CD4-positive, alpha-beta T cell treated with Interleukin-15 for 4 hours (primary cell): ENCODE data around the gene FAM111A.

Experiments
- DNase-seq: peaks from one replicate; pipeline ENCODE4 v3.0.0-alpha.2; 2020; ENCODE audit warnings: low spot score

The FAM111A gene

GRCh38 chr11:59141673-59142460 is 789 bp upstream of the FAM111A start:
- peak; percentile 0 for DNase-seq

DNA sequence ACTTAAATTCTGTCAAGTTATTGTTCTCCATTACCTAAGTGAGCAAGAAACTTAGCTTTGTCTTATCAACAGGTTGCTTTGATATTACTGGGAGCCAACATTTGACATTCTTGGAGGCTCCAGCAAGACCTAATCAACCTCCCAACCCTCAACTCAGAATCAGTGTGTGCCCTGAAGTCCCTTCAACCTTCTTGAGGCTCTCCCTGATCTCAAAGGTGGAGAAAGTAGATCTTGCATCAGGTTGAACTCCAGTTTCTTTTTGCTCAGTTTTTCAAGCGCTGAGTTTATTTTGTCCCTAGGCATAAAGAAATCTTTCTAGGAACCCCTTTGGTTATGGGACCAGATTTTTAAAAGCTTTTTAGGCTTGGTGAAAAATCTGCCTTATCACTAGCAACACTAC is 1.4 kb downstream of the FAM111A start:
- no peak for DNase-seq

- peak; percentile 81 for DNase-seq
These were observed 2.1 kb downstream of the FAM111A start for GRCh38 chr11:59144579-59145345.

GRCh38 chr11:59145534-59145933 is 2.9 kb downstream of the FAM111A start:
- DNase-seq: no peak

DNA sequence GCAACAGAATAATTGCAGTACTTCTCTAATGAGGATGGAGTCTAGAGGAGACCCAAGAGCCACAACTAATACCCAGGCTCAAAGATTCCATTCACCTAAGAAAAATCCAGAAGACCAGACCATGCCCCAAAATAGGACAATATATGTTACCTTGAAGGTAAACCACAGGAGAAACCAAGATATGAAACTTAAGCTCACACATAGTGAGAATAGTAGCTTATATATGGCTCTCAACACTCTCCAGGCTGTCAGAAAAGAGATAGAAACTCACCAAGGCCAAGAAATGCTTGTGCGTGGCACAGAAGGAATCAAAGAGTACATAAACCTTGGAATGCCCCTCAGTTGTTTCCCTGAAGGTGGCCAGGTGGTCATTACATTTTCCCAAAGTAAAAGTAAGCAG is 9.1 kb downstream of the FAM111A start:
- no peak for DNase-seq

DNA sequence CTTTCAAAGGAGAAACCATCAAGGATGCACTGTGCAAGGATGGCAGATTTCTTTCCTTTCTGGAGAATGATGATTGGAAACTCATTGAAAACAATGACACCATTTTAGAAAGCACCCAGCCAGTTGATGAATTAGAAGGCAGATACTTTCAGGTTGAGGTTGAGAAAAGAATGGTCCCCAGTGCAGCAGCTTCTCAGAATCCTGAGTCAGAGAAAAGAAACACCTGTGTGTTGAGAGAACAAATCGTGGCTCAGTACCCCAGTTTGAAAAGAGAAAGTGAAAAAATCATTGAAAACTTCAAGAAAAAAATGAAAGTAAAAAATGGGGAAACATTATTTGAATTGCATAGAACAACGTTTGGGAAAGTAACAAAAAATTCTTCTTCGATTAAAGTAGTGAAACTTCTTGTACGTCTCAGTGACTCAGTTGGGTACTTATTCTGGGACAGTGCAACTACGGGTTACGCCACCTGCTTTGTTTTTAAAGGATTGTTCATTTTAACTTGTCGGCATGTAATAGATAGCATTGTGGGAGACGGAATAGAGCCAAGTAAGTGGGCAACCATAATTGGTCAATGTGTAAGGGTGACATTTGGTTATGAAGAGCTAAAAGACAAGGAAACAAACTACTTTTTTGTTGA is 9.8 kb downstream of the FAM111A start:
- DNase-seq: peak; percentile 31

GRCh38 chr11:59154610-59155009 is 12.0 kb downstream of the FAM111A start:
- no peak for DNase-seq

DNA sequence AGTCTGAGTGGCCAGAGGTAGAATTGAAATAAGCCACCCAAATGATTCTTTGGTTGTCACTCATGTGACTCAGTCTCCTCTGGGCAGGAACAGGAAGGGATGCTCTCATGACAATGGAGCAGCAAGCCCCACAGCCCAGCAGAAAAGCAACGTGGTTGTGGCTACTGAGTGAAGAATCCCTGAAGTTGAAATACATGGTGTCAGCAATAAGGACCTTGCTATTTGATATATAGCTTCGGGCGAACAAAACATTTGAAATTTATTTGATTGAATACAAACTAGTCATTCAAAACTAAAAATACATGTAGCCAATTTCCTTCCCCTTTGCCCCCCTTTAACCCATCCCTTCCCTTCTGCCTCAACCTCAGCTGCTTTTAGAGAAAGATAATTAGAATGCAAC is 14.8 kb downstream of the FAM111A start:
- no peak for DNase-seq

- DNase-seq: peak; percentile 78
These were observed 15.8 kb downstream of the FAM111A start for GRCh38 chr11:59158206-59159068.

GRCh38 chr11:59164028-59164427 is 21.4 kb downstream of the FAM111A start:
- DNase-seq: no peak

DNA sequence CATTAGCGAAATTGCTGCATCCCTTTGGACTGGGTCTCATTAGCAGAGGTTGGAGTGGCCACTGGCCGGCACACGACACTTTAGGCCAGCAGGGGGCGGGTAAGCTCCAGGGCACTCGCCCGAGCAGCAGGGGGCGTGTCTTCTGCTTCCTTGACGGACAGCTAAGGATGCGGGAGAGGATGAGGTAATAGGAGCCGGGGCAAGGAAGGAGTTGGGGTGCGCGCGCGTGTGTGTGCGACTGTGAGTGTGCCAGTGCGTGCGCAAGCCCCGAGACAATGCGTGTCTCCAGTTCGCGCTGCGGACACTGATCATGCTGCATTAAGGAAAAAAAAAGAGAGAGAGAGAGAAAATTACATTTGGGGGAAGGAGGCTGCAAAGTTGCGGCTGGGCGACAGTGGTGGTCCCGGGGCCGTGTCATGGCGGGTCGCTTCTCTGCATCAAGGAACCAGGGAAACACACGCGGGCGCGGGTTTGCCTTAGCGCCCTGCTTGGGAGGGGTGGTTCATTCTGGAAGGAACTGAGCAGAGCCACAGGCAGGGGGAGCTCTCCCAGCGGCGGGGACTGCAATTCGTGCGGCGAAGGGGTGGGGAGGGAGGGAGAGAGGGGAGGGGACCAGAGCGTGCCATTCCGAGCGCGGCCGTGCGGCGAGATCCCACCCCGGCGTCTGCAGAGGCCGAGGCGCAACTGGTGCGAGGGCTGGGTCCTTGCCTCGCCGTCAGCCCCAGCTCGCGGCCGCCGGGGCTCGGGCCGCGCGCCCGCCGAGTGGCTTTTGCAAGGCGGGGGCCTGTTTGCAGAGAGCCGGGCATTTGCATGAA is 29.1 kb downstream of the FAM111A start, which contains the start of gene DTX4:
DTX4 (plus strand) TSS at position 625 of the 815 bp plus-strand sequence. CDS start 464 bp downstream, outside the sequence.
- DNase-seq: peak; percentile 86

GRCh38 chr11:59172345-59173079 is 29.9 kb downstream of the FAM111A start:
- no peak for DNase-seq

DNA sequence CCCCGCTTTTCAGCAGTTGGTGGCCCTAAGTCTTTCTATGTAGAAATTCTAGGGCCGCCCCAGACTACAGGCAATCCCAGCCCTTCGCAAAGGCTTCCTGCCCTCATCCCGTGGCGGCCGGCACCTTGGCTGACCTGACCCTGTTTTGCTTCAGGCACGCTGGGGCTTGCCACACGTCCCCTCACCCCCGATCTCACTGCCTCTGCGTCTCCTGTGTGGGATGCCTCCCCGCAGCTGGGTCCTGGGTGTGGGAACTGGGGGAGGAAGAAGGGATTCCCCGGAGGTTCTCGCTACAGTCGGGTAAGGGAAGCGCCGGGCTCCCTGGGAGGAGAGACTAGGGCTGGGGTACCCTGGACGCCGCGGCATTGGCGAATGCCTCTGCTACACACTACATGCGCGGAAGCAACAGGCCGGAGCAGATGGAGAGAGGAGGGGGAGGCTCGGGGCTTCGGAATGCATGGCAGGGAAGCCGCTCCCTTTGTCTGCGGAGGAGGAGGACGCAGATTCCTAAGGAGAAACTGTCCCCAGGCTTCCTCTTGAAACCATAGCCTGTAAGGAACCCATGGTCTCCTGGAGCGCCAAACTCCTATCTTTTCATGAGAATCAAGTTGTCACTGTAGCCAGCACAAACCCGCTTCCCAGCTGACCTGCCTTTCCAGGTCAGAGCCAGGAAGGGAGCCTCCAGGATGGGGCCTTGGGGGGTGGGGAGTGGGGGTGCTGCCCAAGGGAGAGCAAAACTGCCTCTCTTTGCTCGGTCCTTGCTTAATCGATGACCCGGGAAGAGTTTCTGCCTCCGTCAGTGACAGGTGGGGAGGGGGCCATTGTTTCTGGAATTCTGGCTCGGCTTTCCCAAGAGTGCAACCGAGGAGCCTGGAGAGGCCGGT is 30.7 kb downstream of the FAM111A start:
- no peak for DNase-seq

- no peak for DNase-seq
These were observed 31.5 kb downstream of the FAM111A start for GRCh38 chr11:59173964-59174663.

GRCh38 chr11:59174664-59175033 is 32.0 kb downstream of the FAM111A start:
- no peak for DNase-seq

- no peak for DNase-seq
These were observed 32.4 kb downstream of the FAM111A start for GRCh38 chr11:59175091-59175501.

DNA sequence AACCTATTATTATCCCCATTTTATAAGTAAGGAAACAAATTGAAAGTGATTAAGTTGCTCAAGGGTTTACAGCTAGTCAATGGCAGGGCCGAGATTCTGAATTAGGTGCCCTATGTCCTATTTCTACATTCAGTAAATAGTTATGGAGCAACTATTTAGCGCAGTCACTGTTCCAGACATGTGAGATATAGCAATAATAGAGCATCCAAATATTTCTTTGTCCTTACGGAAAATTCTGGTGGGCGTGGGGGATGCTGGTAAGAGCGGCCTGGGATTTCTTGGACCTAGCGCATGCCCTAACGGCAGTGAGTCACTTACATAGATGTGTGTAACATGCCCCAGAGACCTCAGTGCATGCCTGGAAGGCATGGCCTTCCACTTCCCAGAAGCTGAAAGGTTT is 33.7 kb downstream of the FAM111A start:
- no peak for DNase-seq

GRCh38 chr11:59178402-59178801 is 35.7 kb downstream of the FAM111A start:
- no peak for DNase-seq

DNA sequence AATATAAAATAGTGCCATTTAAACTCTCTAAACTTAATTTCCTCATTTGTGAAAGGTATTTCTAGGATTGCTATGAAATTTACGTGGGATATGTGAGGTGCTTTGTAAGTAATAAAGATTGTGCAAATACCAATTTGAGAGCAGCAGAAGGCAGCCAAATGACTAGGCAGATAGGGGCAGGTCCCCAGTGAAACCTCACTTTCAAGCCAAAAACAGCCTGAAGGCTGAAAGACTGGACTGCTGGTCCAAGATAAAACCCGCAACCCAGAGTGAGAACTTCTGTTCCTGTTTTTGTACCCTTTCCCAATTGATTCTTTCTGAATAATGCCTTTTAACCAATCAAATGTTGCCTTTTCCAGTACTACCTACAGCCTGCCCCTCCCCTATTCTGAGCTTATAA is 36.5 kb downstream of the FAM111A start:
- no peak for DNase-seq
